GM23338 (cell line): ENCODE data around the gene MYH10. TPM values are rescaled to one million over a fixed set of nuclear protein-coding genes. Genes with fewer than 3 reads are reported as not detected.

Experiments
- ATAC-seq: fragments of 200-7000 bp; cut with Tn5 transposase; 3 replicates; pipeline ENCODE4 v1.9.1; 2020
- DNase-seq: peaks from one replicate; pipeline ENCODE4 v3.0.0-alpha.2; 2015; ENCODE audit warnings: low spot score
- H2AFZ ChIP-seq: fragments of 200-600 bp; sonication (generic); 2 replicates; pipeline ENCODE4 v1.8.0; 2016; ENCODE audit warnings: antibody characterized with exemption, mild to moderate bottlenecking, moderate library complexity
- H3F3A ChIP-seq: fragments of 200-600 bp; sonication (generic); replicated peaks from 2 replicates; pipeline ENCODE4 v1.8.0; 2017; ENCODE audit warnings: antibody characterized with exemption, mixed run types, low read depth
- H3K27ac ChIP-seq: fragments of 200-600 bp; sonication (generic); 2 replicates; pipeline ENCODE4 v1.6.1; 2016; ENCODE audit warnings: low read depth
- H3K27me3 ChIP-seq: fragments of 200-600 bp; sonication (generic); 2 replicates; pipeline ENCODE4 v1.8.0; 2016; ENCODE audit warnings: mild to moderate bottlenecking, mixed run types, moderate library complexity; ENCODE audit not compliant: insufficient read depth
- H3K36me3 ChIP-seq: fragments of 200-600 bp; sonication (generic); 2 replicates; pipeline ENCODE4 v1.8.0; 2016; ENCODE audit warnings: mild to moderate bottlenecking; ENCODE audit not compliant: insufficient read depth
- H3K4me1 ChIP-seq: fragments of 200-600 bp; sonication (generic); 2 replicates; pipeline ENCODE4 v1.8.0; 2016; ENCODE audit warnings: mild to moderate bottlenecking, moderate library complexity; ENCODE audit not compliant: insufficient read depth
- H3K4me2 ChIP-seq: fragments of 200-600 bp; sonication (generic); 2 replicates; pipeline ENCODE4 v1.7.1; 2017; ENCODE audit warnings: mixed run types
- H3K4me3 ChIP-seq: fragments of 200-600 bp; sonication (generic); 2 replicates; pipeline ENCODE4 v1.6.1; 2016; ENCODE audit warnings: mixed run types
- H3K79me2 ChIP-seq: fragments of 200-600 bp; sonication (generic); replicated peaks from 2 replicates; pipeline ENCODE4 v1.8.0; 2017; ENCODE audit warnings: mild to moderate bottlenecking; ENCODE audit not compliant: insufficient read depth
- H3K9me2 ChIP-seq: fragments of 200-600 bp; sonication (generic); 2 replicates; pipeline ENCODE4 v1.8.0; 2017; ENCODE audit not compliant: insufficient read depth
- H4K20me1 ChIP-seq: fragments of 200-600 bp; sonication (generic); replicated peaks from 2 replicates; pipeline ENCODE4 v1.8.0; 2017; ENCODE audit warnings: mild to moderate bottlenecking; ENCODE audit not compliant: insufficient read depth
- H3K27ac Mint-ChIP-seq: 2 replicates; pipeline ENCODE4 v1.8.0; 2020; ENCODE audit warnings: inconsistent platforms, mild to moderate bottlenecking, moderate library complexity, mixed read lengths
- H3K27me3 Mint-ChIP-seq: 3 replicates; pipeline ENCODE4 v1.8.0; 2022; ENCODE audit warnings: low read depth, mild to moderate bottlenecking, moderate library complexity, mixed read lengths, inconsistent platforms; ENCODE audit not compliant: insufficient read depth, poor library complexity
- H3K36me3 Mint-ChIP-seq: 3 replicates; pipeline ENCODE4 v1.8.0; 2021; ENCODE audit warnings: low read depth, mild to moderate bottlenecking, inconsistent platforms, moderate library complexity, mixed read lengths
- H3K4me1 Mint-ChIP-seq: 3 replicates; pipeline ENCODE4 v1.8.0; 2020; ENCODE audit warnings: mild to moderate bottlenecking, inconsistent platforms, mixed read lengths
- H3K4me3 Mint-ChIP-seq: 3 replicates; pipeline ENCODE4 v1.8.0; 2021; ENCODE audit warnings: moderate library complexity, mild to moderate bottlenecking, inconsistent platforms, mixed read lengths
- H3K9me3 Mint-ChIP-seq: 3 replicates; pipeline ENCODE4 v1.8.0; 2020; ENCODE audit warnings: moderate library complexity, mild to moderate bottlenecking, inconsistent platforms, mixed read lengths
- CREB1 ChIP-seq: fragments of 250-450 bp; sonication (Bioruptor Pico); IDR thresholded peaks from 2 replicates; pipeline ENCODE4 v1.5.0; 2020; ENCODE audit warnings: low read depth, mild to moderate bottlenecking, moderate library complexity
- ETS1 ChIP-seq: IDR thresholded peaks from 2 replicates; pipeline ENCODE4 v1.6.1; 2016; ENCODE audit warnings: antibody characterized with exemption
- EZH2 ChIP-seq: fragments of 200-600 bp; sonication (generic); IDR thresholded peaks from one replicate; pipeline ENCODE4 v1.8.0; 2017; ENCODE audit warnings: antibody characterized with exemption, mild to moderate bottlenecking, low read depth; ENCODE audit not compliant: unreplicated experiment
- EZH2phosphoT487 ChIP-seq: fragments of 200-600 bp; sonication (generic); IDR thresholded peaks from one replicate; pipeline ENCODE4 v1.8.1; 2018; ENCODE audit warnings: antibody characterized with exemption; ENCODE audit not compliant: unreplicated experiment
- JUNB ChIP-seq: IDR thresholded peaks from one replicate; pipeline ENCODE4 v1.6.1; 2016; ENCODE audit warnings: antibody characterized with exemption; ENCODE audit not compliant: unreplicated experiment
- NANOG ChIP-seq: IDR thresholded peaks from 2 replicates; pipeline ENCODE4 v1.6.1; 2016; ENCODE audit warnings: antibody characterized with exemption, borderline replicate concordance
- POLR2AphosphoS5 ChIP-seq: IDR thresholded peaks from 2 replicates; pipeline ENCODE4 v1.6.1; 2016; ENCODE audit warnings: antibody characterized with exemption, low read depth
- STAT1 ChIP-seq: IDR thresholded peaks from one replicate; pipeline ENCODE4 v1.6.1; 2016; ENCODE audit warnings: antibody characterized with exemption; ENCODE audit not compliant: unreplicated experiment
- ZNF114 ChIP-seq: fragments of 250-450 bp; sonication (Bioruptor Pico); IDR thresholded peaks from 2 replicates; pipeline ENCODE4 v1.5.0; 2020; ENCODE audit warnings: mild to moderate bottlenecking, moderate library complexity
- ZNF331 ChIP-seq: fragments of 250-450 bp; sonication (Bioruptor Pico); IDR thresholded peaks from 2 replicates; pipeline ENCODE4 v1.5.0; 2020; ENCODE audit warnings: low read depth, mild to moderate bottlenecking, moderate library complexity
- ZNF462 ChIP-seq: fragments of 250-450 bp; sonication (Bioruptor Pico); IDR thresholded peaks from 2 replicates; pipeline ENCODE4 v1.5.0; 2020; ENCODE audit warnings: mild to moderate bottlenecking, moderate library complexity
- polyA plus RNA-seq: library from polyadenylated mRNA; unstranded; fragments of >200 nt; fragmentation: Nextera tagmentation; extraction: Ambion mirVana; gene quantifications from 2 replicates; pipeline ENCODE4 v1.2.1, GENCODE V29; 2016
- total RNA-seq: library from RNA; depleted of rRNA; stranded (reverse); fragments of >200 nt; shearing (Covaris generic); gene quantifications from 2 replicates; pipeline ENCODE4 v1.2.3, GENCODE V29; 2014
- TF ChIP-seq, protein P1 (sequence below): IDR thresholded peaks from one replicate; pipeline ENCODE4 v1.6.1; 2018; ENCODE audit warnings: antibody characterized with exemption; ENCODE audit not compliant: unreplicated experiment
- TF ChIP-seq, protein P2 (sequence below), 2 experiments: fragments of 200-600 bp in 1 of 2; sonication (generic) in 1 of 2; conservative IDR thresholded peaks; 2 replicates each; pipeline versions ENCODE4 v1.5.1 to v1.6.1; 2016 to 2017; ENCODE audit warnings: antibody characterized with exemption in 2 of 2, low read depth in 2 of 2, mild to moderate bottlenecking in 2 of 2, moderate library complexity in 1 of 2

The MYH10 gene
- total and polyA plus RNA-seq, 2 experiments from 2014 or later: 89.5 to 230 TPM

GRCh38 chr17:8667421-8667820 is 36.9 kb upstream of the MYH10 start:
- Histone ChIP-seq H3K9me2 (no peaks in the 10 kb centered on the region), H3K36me3 (no peaks in the 10 kb centered on the region), H3K27me3 (no peaks in the 10 kb centered on the region), H3F3A (no peaks in the 10 kb centered on the region), H4K20me1 (no peaks in the 10 kb centered on the region), H3K79me2 (no peaks in the 10 kb centered on the region), H3K4me3 (no peak overlapping the region), H3K4me1 (peaks cover 8% of the 10 kb centered on the region; the same call in 1 of the 2 replicates), H2AFZ (no peak overlapping the region), H3K27ac (no peak overlapping the region), H3K4me2 (no peak overlapping the region)
- ATAC-seq (no peak), DNase-seq (no peak)
- peaks cover 4% of the 10 kb centered on the region for H3K27me3 Mint-ChIP-seq
- H3K27ac Mint-ChIP-seq: no peak overlapping the region
- 0 out of 3 replicates have a peak, but pooled peaks cover 4% of the 10 kb centered on the region for H3K4me1 Mint-ChIP-seq
- TF ChIP-seq, protein P1, sequence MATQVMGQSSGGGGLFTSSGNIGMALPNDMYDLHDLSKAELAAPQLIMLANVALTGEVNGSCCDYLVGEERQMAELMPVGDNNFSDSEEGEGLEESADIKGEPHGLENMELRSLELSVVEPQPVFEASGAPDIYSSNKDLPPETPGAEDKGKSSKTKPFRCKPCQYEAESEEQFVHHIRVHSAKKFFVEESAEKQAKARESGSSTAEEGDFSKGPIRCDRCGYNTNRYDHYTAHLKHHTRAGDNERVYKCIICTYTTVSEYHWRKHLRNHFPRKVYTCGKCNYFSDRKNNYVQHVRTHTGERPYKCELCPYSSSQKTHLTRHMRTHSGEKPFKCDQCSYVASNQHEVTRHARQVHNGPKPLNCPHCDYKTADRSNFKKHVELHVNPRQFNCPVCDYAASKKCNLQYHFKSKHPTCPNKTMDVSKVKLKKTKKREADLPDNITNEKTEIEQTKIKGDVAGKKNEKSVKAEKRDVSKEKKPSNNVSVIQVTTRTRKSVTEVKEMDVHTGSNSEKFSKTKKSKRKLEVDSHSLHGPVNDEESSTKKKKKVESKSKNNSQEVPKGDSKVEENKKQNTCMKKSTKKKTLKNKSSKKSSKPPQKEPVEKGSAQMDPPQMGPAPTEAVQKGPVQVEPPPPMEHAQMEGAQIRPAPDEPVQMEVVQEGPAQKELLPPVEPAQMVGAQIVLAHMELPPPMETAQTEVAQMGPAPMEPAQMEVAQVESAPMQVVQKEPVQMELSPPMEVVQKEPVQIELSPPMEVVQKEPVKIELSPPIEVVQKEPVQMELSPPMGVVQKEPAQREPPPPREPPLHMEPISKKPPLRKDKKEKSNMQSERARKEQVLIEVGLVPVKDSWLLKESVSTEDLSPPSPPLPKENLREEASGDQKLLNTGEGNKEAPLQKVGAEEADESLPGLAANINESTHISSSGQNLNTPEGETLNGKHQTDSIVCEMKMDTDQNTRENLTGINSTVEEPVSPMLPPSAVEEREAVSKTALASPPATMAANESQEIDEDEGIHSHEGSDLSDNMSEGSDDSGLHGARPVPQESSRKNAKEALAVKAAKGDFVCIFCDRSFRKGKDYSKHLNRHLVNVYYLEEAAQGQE: no peak
- no peak for TF ChIP-seq POLR2AphosphoS5
- no peak for TF ChIP-seq JUNB
- TF ChIP-seq NANOG: no peak
- TF ChIP-seq ZNF462: no peak
- TF ChIP-seq ZNF331 (CRISPR knock-in tag): no peak
- TF ChIP-seq EZH2phosphoT487: no peak
- TF ChIP-seq, protein P2, sequence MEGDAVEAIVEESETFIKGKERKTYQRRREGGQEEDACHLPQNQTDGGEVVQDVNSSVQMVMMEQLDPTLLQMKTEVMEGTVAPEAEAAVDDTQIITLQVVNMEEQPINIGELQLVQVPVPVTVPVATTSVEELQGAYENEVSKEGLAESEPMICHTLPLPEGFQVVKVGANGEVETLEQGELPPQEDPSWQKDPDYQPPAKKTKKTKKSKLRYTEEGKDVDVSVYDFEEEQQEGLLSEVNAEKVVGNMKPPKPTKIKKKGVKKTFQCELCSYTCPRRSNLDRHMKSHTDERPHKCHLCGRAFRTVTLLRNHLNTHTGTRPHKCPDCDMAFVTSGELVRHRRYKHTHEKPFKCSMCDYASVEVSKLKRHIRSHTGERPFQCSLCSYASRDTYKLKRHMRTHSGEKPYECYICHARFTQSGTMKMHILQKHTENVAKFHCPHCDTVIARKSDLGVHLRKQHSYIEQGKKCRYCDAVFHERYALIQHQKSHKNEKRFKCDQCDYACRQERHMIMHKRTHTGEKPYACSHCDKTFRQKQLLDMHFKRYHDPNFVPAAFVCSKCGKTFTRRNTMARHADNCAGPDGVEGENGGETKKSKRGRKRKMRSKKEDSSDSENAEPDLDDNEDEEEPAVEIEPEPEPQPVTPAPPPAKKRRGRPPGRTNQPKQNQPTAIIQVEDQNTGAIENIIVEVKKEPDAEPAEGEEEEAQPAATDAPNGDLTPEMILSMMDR (conservative IDR thresholded peaks at IDR 0.05; ENCODE audit: low read depth in 2 of 2): no peak
- no peak for TF ChIP-seq CREB1 (CRISPR knock-in tag)
- no peak for TF ChIP-seq ZNF114 (CRISPR knock-in tag)
- TF ChIP-seq EZH2: no peak
- no peak for TF ChIP-seq STAT1
- no peak for TF ChIP-seq ETS1
- no peak overlapping the region for H3K4me3 Mint-ChIP-seq
- H3K9me3 Mint-ChIP-seq: no peaks in the 10 kb centered on the region
- H3K36me3 Mint-ChIP-seq: no peaks in the 10 kb centered on the region
